DOHH2 (cell line): Measurements from ENCODE around the gene PMEL.

Source experiments
- H3F3A ChIP-seq: fragments of 200-600 bp; sonication (generic), shearing (Covaris generic); 2 replicates; pipeline ENCODE4 v1.6.0; 2016; ENCODE audit warnings: antibody characterized with exemption, mild to moderate bottlenecking; ENCODE audit not compliant: control insufficient read depth, insufficient read depth
- H3K27ac ChIP-seq: fragments of 200-600 bp; sonication (generic); 2 replicates; pipeline ENCODE4 v1.5.1; 2014; ENCODE audit warnings: low read depth, mild to moderate bottlenecking, low read length, moderate library complexity
- H3K27me3 ChIP-seq: fragments of 200-600 bp; sonication (generic); 2 replicates; pipeline ENCODE4 v1.6.1; 2014; ENCODE audit warnings: mild to moderate bottlenecking, low read length, mixed read lengths; ENCODE audit not compliant: control insufficient read depth
- H3K36me3 ChIP-seq: fragments of 200-600 bp; sonication (generic); 2 replicates; pipeline ENCODE4 v1.6.1; 2014; ENCODE audit warnings: mild to moderate bottlenecking, low read length, moderate library complexity, mixed read lengths; ENCODE audit not compliant: control insufficient read depth
- H3K4me1 ChIP-seq: fragments of 200-600 bp; sonication (generic); 2 replicates; pipeline ENCODE4 v1.6.1; 2014; ENCODE audit warnings: mild to moderate bottlenecking, low read length, mixed read lengths; ENCODE audit not compliant: control insufficient read depth
- H3K4me2 ChIP-seq: fragments of 200-600 bp; sonication (generic); 2 replicates; pipeline ENCODE4 v1.6.0; 2014; ENCODE audit warnings: mild to moderate bottlenecking, low read length, moderate library complexity
- H3K4me3 ChIP-seq: fragments of 200-600 bp; sonication (generic); 2 replicates; pipeline ENCODE4 v1.5.1; 2014; ENCODE audit warnings: mild to moderate bottlenecking, low read length, mixed read lengths
- H3K79me2 ChIP-seq: fragments of 200-600 bp; sonication (generic); 2 replicates; pipeline ENCODE4 v1.6.1; 2014; ENCODE audit warnings: mild to moderate bottlenecking, low read length, mixed read lengths; ENCODE audit not compliant: control insufficient read depth
- H3K9me2 ChIP-seq: fragments of 200-600 bp; sonication (generic); replicated peaks from 2 replicates; pipeline ENCODE4 v1.6.1; 2014; ENCODE audit warnings: mild to moderate bottlenecking, low read length, mixed read lengths; ENCODE audit not compliant: control insufficient read depth
- H3K9me3 ChIP-seq: fragments of 200-600 bp; sonication (generic); 2 replicates; pipeline ENCODE4 v1.6.1; 2014; ENCODE audit warnings: antibody characterized with exemption, low read length, mixed read lengths; ENCODE audit not compliant: control insufficient read depth, insufficient read depth
- H4K20me1 ChIP-seq: fragments of 200-600 bp; sonication (generic); 2 replicates; pipeline ENCODE4 v1.6.0; 2014; ENCODE audit warnings: low read depth, mild to moderate bottlenecking, antibody characterized with exemption, low read length, moderate library complexity; ENCODE audit not compliant: control insufficient read depth, insufficient read depth
- CTCF ChIP-seq: fragments of 200-600 bp; sonication (generic); IDR thresholded peaks from one replicate; pipeline ENCODE4 v1.5.1; 2014; ENCODE audit warnings: antibody characterized with exemption, mild to moderate bottlenecking, low read depth, low read length; ENCODE audit not compliant: poor library complexity, severe bottlenecking
- EZH2phosphoT487 ChIP-seq: fragments of 200-600 bp; sonication (generic); IDR thresholded peaks from 2 replicates; pipeline ENCODE4 v1.6.1; 2017; ENCODE audit warnings: borderline replicate concordance, mild to moderate bottlenecking, antibody characterized with exemption, low read length, moderate library complexity, mixed read lengths

PMEL gene

GRCh38 chr12:55942577-55943136, 23.2 kb downstream of the PMEL start:
- Histone ChIP-seq H3K4me1 (peaks cover 10% of the 10 kb centered on the region), H3K4me2 (no peak overlapping the region), H4K20me1 (no peaks in the 10 kb centered on the region), H3K27me3 (no peaks in the 10 kb centered on the region), H3K9me3 (no peaks in the 10 kb centered on the region), H3K36me3 (peaks cover 78% of the 10 kb centered on the region), H3K27ac (no peak overlapping the region), H3F3A (peaks cover 6% of the 10 kb centered on the region; the same call in 1 of the 2 replicates), H3K4me3 (no peak overlapping the region), H3K79me2 (no peaks in the 10 kb centered on the region), H3K9me2 (no peaks in the 10 kb centered on the region)
- TF ChIP-seq CTCF = no peak
- no peak for TF ChIP-seq EZH2phosphoT487

GRCh38 chr12:55942055-55942454, 23.8 kb downstream of the PMEL start:
- Histone ChIP-seq H3F3A (peaks cover 6% of the 10 kb centered on the region; the same call in 1 of the 2 replicates), H3K4me2 (no peak overlapping the region), H3K27ac (no peak overlapping the region), H3K9me2 (no peaks in the 10 kb centered on the region), H3K27me3 (no peaks in the 10 kb centered on the region), H3K4me3 (no peak overlapping the region), H3K4me1 (peaks cover 10% of the 10 kb centered on the region), H4K20me1 (no peaks in the 10 kb centered on the region), H3K9me3 (no peaks in the 10 kb centered on the region), H3K36me3 (peaks cover 84% of the 10 kb centered on the region), H3K79me2 (no peaks in the 10 kb centered on the region)
- TF ChIP-seq EZH2phosphoT487 = no peak
- no peak for TF ChIP-seq CTCF

GRCh38 chr12:55940065-55940732, 25.6 kb downstream of the PMEL start:
- Histone ChIP-seq H3K4me3 (peak overlapping the region; percentile 17; the same call in 1 of the 2 replicates), H3K36me3 (peaks cover 87% of the 10 kb centered on the region), H3F3A (peaks cover 6% of the 10 kb centered on the region; the same call in 1 of the 2 replicates), H3K27me3 (no peaks in the 10 kb centered on the region), H3K79me2 (no peaks in the 10 kb centered on the region), H4K20me1 (no peaks in the 10 kb centered on the region), H3K9me2 (no peaks in the 10 kb centered on the region), H3K4me2 (peak overlapping the region; percentile 42), H3K27ac (no peak overlapping the region), H3K9me3 (no peaks in the 10 kb centered on the region), H3K4me1 (peaks cover 10% of the 10 kb centered on the region)
- TF ChIP-seq CTCF (peak; percentile 93), EZH2phosphoT487 (no peak)
